SK-N-SH treated with all-trans-retinoic acid at 6 μM for 48 hours (cell line): ENCODE results near the gene PSME2.

Source experiments
- ATAC-seq: fragments of 200-7000 bp; cut with Tn5 transposase; 3 replicates; pipeline ENCODE4 v1.9.1; 2020; ENCODE audit warnings: mild to moderate bottlenecking, moderate library complexity
- ARNTL ChIP-seq: fragments of 450-650 bp; formaldehyde crosslinking; IDR thresholded peaks from 2 replicates; pipeline ENCODE4 v1.5.0; 2020; ENCODE audit warnings: low read depth, mild to moderate bottlenecking, moderate library complexity, borderline replicate concordance
- BACH2 ChIP-seq: fragments of 250-450 bp; sonication (Bioruptor Pico); IDR thresholded peaks from 2 replicates; pipeline ENCODE4 v1.9.0; 2021; ENCODE audit warnings: mild to moderate bottlenecking, borderline replicate concordance
- CSDC2 ChIP-seq: fragments of 250-450 bp; sonication (Bioruptor Pico); IDR thresholded peaks from 2 replicates; pipeline ENCODE4 v1.5.0; 2020; ENCODE audit warnings: mild to moderate bottlenecking, moderate library complexity
- ESRRG ChIP-seq: fragments of 250-450 bp; sonication (Bioruptor Pico); IDR thresholded peaks from 2 replicates; pipeline ENCODE4 v1.6.1; 2021; ENCODE audit warnings: mild to moderate bottlenecking
- GLIS3 ChIP-seq: fragments of 250-450 bp; sonication (Bioruptor Pico); IDR thresholded peaks from 2 replicates; pipeline ENCODE4 v1.5.0; 2020; ENCODE audit warnings: mild to moderate bottlenecking, moderate library complexity
- ISL1 ChIP-seq: fragments of 250-450 bp; sonication (Bioruptor Pico); IDR thresholded peaks from 2 replicates; pipeline ENCODE4 v2.1.2; 2022; ENCODE audit warnings: mild to moderate bottlenecking, moderate library complexity
- OSR1 ChIP-seq: fragments of 250-450 bp; sonication (Bioruptor Pico); IDR thresholded peaks from 2 replicates; pipeline ENCODE4 v1.8.0; 2022; ENCODE audit warnings: moderate library complexity, mild to moderate bottlenecking, inconsistent platforms
- POU6F1 ChIP-seq: fragments of 250-450 bp; sonication (Bioruptor Pico); IDR thresholded peaks from 2 replicates; pipeline ENCODE4 v1.8.0; 2021; ENCODE audit warnings: low read depth, mild to moderate bottlenecking, moderate library complexity, borderline replicate concordance
- PPARA ChIP-seq: fragments of 250-450 bp; sonication (Bioruptor Pico); IDR thresholded peaks from 2 replicates; pipeline ENCODE4 v1.5.0; 2020; ENCODE audit warnings: mild to moderate bottlenecking, borderline replicate concordance
- RARB ChIP-seq: fragments of 250-450 bp; sonication (Bioruptor Pico); IDR thresholded peaks from 2 replicates; pipeline ENCODE4 v1.8.0; 2021; ENCODE audit warnings: mild to moderate bottlenecking, moderate library complexity
- SNAI2 ChIP-seq: fragments of 250-450 bp; sonication (Bioruptor Pico); IDR thresholded peaks from 2 replicates; pipeline ENCODE4 v1.5.0; 2020; ENCODE audit warnings: mild to moderate bottlenecking, moderate library complexity
- TCF4 ChIP-seq: fragments of 250-450 bp; sonication (Bioruptor Pico); IDR thresholded peaks from 2 replicates; pipeline ENCODE4 v1.8.0; 2021; ENCODE audit warnings: mild to moderate bottlenecking, moderate library complexity, borderline replicate concordance
- TOX ChIP-seq: fragments of 250-450 bp; sonication (Bioruptor Pico); IDR thresholded peaks from 2 replicates; pipeline ENCODE4 v1.8.0; 2021; ENCODE audit warnings: mild to moderate bottlenecking, moderate library complexity, borderline replicate concordance
- ZC3H10 ChIP-seq: fragments of 250-450 bp; sonication (Bioruptor Pico); IDR thresholded peaks from 2 replicates; pipeline ENCODE4 v1.5.1; 2021; ENCODE audit warnings: mild to moderate bottlenecking, moderate library complexity
- ZFP3 ChIP-seq: fragments of 250-450 bp; sonication (Bioruptor Pico); IDR thresholded peaks from 2 replicates; pipeline ENCODE4 v1.5.0; 2020; ENCODE audit warnings: mild to moderate bottlenecking, moderate library complexity
- ZFP30 ChIP-seq: fragments of 450-650 bp; formaldehyde crosslinking; IDR thresholded peaks from 2 replicates; pipeline ENCODE4 v1.5.0; 2022; ENCODE audit warnings: mild to moderate bottlenecking, moderate library complexity
- ZNF565 ChIP-seq: fragments of 450-650 bp; formaldehyde crosslinking; conservative IDR thresholded peaks from 2 replicates; pipeline ENCODE4 v1.5.0; 2020; ENCODE audit warnings: low read depth, mild to moderate bottlenecking, moderate library complexity
- ZNF70 ChIP-seq: fragments of 450-650 bp; formaldehyde crosslinking; IDR thresholded peaks from 2 replicates; pipeline ENCODE4 v1.5.0; 2020; ENCODE audit warnings: mild to moderate bottlenecking, moderate library complexity
- ZNF8 ChIP-seq: fragments of 450-650 bp; formaldehyde crosslinking; IDR thresholded peaks from 2 replicates; pipeline ENCODE4 v1.5.0; 2020; ENCODE audit warnings: mild to moderate bottlenecking, moderate library complexity
- TF ChIP-seq, protein P1 (sequence below): fragments of 250-450 bp; sonication (Bioruptor Pico); IDR thresholded peaks from 2 replicates; pipeline ENCODE4 v1.5.0; 2020; ENCODE audit warnings: mild to moderate bottlenecking, moderate library complexity
- TF ChIP-seq, protein P2 (sequence below): fragments of 250-450 bp; sonication (Bioruptor Pico); IDR thresholded peaks from 2 replicates; pipeline ENCODE4 v1.8.0; 2020; ENCODE audit warnings: mild to moderate bottlenecking, moderate library complexity, borderline replicate concordance
- TF ChIP-seq, protein P3 (sequence below): fragments of 250-450 bp; sonication (Bioruptor Pico); IDR thresholded peaks from 2 replicates; pipeline ENCODE4 v1.5.1; 2021; ENCODE audit warnings: mild to moderate bottlenecking, moderate library complexity
- TF ChIP-seq, protein P4 (sequence below): fragments of 250-450 bp; sonication (Bioruptor Pico); IDR thresholded peaks from 2 replicates; pipeline ENCODE4 v1.5.1; 2020; ENCODE audit warnings: low read depth, mild to moderate bottlenecking, moderate library complexity

PSME2 gene

DNA sequence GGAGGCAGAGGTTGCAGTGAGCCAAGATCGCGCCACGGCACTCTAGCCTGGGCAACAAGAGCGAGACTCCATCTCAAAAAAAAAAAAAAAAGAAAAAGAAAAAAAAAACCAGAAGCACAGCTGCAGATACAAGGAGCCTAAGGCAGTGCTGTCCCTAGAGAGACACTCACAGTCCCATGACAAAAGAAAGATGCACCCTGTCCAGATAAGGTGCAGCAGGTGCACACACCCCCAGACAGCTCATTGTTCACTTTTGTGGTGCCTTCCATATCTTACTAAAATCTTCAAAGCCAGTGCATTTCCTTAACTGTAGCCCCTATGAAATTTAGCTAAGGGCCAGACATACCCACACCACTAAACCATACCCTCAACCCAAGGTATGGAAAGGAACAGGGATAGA lies 24.0 kb downstream of the PSME2 start:
- ATAC-seq: no peak
- TF ChIP-seq, protein P1, sequence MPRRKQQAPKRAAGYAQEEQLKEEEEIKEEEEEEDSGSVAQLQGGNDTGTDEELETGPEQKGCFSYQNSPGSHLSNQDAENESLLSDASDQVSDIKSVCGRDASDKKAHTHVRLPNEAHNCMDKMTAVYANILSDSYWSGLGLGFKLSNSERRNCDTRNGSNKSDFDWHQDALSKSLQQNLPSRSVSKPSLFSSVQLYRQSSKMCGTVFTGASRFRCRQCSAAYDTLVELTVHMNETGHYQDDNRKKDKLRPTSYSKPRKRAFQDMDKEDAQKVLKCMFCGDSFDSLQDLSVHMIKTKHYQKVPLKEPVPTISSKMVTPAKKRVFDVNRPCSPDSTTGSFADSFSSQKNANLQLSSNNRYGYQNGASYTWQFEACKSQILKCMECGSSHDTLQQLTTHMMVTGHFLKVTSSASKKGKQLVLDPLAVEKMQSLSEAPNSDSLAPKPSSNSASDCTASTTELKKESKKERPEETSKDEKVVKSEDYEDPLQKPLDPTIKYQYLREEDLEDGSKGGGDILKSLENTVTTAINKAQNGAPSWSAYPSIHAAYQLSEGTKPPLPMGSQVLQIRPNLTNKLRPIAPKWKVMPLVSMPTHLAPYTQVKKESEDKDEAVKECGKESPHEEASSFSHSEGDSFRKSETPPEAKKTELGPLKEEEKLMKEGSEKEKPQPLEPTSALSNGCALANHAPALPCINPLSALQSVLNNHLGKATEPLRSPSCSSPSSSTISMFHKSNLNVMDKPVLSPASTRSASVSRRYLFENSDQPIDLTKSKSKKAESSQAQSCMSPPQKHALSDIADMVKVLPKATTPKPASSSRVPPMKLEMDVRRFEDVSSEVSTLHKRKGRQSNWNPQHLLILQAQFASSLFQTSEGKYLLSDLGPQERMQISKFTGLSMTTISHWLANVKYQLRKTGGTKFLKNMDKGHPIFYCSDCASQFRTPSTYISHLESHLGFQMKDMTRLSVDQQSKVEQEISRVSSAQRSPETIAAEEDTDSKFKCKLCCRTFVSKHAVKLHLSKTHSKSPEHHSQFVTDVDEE (CRISPR knock-in tag): no peak
- TF ChIP-seq ISL1 (CRISPR knock-in tag) (no peak), ZFP30 (no peak), ZNF565 (no peak), POU6F1 (CRISPR knock-in tag) (no peak), TCF4 (CRISPR knock-in tag) (no peak), ESRRG (CRISPR knock-in tag) (no peak), OSR1 (CRISPR knock-in tag) (no peak), BACH2 (CRISPR knock-in tag) (no peak), TOX (CRISPR knock-in tag) (no peak), SNAI2 (no peak)
- TF ChIP-seq, protein P2, sequence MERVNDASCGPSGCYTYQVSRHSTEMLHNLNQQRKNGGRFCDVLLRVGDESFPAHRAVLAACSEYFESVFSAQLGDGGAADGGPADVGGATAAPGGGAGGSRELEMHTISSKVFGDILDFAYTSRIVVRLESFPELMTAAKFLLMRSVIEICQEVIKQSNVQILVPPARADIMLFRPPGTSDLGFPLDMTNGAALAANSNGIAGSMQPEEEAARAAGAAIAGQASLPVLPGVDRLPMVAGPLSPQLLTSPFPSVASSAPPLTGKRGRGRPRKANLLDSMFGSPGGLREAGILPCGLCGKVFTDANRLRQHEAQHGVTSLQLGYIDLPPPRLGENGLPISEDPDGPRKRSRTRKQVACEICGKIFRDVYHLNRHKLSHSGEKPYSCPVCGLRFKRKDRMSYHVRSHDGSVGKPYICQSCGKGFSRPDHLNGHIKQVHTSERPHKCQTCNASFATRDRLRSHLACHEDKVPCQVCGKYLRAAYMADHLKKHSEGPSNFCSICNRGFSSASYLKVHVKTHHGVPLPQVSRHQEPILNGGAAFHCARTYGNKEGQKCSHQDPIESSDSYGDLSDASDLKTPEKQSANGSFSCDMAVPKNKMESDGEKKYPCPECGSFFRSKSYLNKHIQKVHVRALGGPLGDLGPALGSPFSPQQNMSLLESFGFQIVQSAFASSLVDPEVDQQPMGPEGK (CRISPR knock-in tag): no peak

- TF ChIP-seq BACH2 (CRISPR knock-in tag) (no peak), ISL1 (CRISPR knock-in tag) (no peak), ZC3H10 (CRISPR knock-in tag) (no peak), PPARA (CRISPR knock-in tag) (no peak), ESRRG (CRISPR knock-in tag) (no peak), RARB (CRISPR knock-in tag) (no peak), TCF4 (CRISPR knock-in tag) (no peak), SNAI2 (no peak), ZNF70 (CRISPR knock-in tag) (no peak), ZNF8 (CRISPR knock-in tag) (no peak), OSR1 (CRISPR knock-in tag) (no peak), GLIS3 (no peak), CSDC2 (CRISPR knock-in tag) (no peak), ZFP30 (no peak), ZFP3 (CRISPR knock-in tag) (no peak), ARNTL (CRISPR knock-in tag) (no peak)
- TF ChIP-seq, protein P2 (CRISPR knock-in tag): no peak
- TF ChIP-seq, protein P3, sequence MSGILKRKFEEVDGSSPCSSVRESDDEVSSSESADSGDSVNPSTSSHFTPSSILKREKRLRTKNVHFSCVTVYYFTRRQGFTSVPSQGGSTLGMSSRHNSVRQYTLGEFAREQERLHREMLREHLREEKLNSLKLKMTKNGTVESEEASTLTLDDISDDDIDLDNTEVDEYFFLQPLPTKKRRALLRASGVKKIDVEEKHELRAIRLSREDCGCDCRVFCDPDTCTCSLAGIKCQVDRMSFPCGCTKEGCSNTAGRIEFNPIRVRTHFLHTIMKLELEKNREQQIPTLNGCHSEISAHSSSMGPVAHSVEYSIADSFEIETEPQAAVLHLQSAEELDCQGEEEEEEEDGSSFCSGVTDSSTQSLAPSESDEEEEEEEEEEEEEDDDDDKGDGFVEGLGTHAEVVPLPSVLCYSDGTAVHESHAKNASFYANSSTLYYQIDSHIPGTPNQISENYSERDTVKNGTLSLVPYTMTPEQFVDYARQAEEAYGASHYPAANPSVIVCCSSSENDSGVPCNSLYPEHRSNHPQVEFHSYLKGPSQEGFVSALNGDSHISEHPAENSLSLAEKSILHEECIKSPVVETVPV: no peak
- TF ChIP-seq, protein P4, sequence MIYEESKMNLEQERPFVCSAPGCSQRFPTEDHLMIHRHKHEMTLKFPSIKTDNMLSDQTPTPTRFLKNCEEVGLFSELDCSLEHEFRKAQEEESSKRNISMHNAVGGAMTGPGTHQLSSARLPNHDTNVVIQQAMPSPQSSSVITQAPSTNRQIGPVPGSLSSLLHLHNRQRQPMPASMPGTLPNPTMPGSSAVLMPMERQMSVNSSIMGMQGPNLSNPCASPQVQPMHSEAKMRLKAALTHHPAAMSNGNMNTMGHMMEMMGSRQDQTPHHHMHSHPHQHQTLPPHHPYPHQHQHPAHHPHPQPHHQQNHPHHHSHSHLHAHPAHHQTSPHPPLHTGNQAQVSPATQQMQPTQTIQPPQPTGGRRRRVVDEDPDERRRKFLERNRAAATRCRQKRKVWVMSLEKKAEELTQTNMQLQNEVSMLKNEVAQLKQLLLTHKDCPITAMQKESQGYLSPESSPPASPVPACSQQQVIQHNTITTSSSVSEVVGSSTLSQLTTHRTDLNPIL (CRISPR knock-in tag): no peak
- TF ChIP-seq, protein P1 (CRISPR knock-in tag): no peak
- ATAC-seq: no peak
Measured at GRCh38 chr14:24121210-24121609, 25.2 kb downstream of the PSME2 start.
